GM13976 (cell line): Measurements from ENCODE around the gene HK1.
"Not testable (repeated sequence)": the region's sequence is repeated elsewhere in the genome, so short reads cannot be mapped to it uniquely, and the experiment has no call there.

Source experiments
- DNase-seq: peaks from one replicate; pipeline ENCODE4 v3.0.0; 2012; ENCODE audit warnings: low spot score
- in situ Hi-C: fragments of 300-500 bp; cut with MboI; formaldehyde crosslinking; loops from one replicate; pipeline ENCODE4 v1.12.0; 2022; ENCODE audit warnings: low sequenced_read_pairs, mixed read lengths, inconsistent platforms; ENCODE audit not compliant: unreplicated experiment
- TF ChIP-seq, protein P1 (sequence below): IDR thresholded peaks from 2 replicates; pipeline ENCODE4 v1.5.1; 2012; ENCODE audit warnings: borderline replicate concordance, mild to moderate bottlenecking; ENCODE audit not compliant: insufficient read depth; ENCODE audit errors: extremely low read depth, missing control alignments, control extremely low read depth

HK1 gene

GRCh38 chr10:69445041-69445440 is 166.7 kb downstream of the HK1 start:
- TF ChIP-seq, protein P1, sequence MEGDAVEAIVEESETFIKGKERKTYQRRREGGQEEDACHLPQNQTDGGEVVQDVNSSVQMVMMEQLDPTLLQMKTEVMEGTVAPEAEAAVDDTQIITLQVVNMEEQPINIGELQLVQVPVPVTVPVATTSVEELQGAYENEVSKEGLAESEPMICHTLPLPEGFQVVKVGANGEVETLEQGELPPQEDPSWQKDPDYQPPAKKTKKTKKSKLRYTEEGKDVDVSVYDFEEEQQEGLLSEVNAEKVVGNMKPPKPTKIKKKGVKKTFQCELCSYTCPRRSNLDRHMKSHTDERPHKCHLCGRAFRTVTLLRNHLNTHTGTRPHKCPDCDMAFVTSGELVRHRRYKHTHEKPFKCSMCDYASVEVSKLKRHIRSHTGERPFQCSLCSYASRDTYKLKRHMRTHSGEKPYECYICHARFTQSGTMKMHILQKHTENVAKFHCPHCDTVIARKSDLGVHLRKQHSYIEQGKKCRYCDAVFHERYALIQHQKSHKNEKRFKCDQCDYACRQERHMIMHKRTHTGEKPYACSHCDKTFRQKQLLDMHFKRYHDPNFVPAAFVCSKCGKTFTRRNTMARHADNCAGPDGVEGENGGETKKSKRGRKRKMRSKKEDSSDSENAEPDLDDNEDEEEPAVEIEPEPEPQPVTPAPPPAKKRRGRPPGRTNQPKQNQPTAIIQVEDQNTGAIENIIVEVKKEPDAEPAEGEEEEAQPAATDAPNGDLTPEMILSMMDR: no peak
- in situ Hi-C loops: no loop called here
- DNase-seq: no peak

GRCh38 chr10:69446229-69446628 is 167.9 kb downstream of the HK1 start:
- TF ChIP-seq, protein P1: no peak
- DNase-seq: no peak
- in situ Hi-C loops: no loop called here

DNA sequence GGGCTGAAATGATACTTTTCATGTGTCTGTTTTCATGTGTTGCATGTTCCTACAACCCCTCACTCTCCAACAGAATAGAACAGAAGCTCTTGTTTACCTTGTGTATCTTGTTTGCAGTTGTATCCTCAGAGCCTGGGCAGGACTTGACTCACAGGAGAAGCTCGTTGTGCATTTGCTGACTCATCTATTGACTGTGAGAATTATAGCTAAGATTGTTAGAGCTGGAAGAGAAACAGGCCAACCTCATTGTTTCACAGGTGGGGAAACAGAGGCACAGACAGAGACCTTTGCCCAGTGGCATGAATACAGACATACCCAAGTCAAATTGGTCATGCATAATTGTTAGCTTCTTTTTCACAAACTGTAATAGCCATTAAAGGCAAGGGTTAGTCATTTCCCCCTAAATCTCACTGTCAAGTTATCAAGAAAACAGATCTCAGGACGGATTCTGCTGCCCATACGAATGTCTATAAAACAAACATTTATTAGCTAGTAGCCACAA is 168.4 kb downstream of the HK1 start:
- in situ Hi-C loops: no loop called here
- DNase-seq: no peak
- TF ChIP-seq, protein P1: no peak

DNA sequence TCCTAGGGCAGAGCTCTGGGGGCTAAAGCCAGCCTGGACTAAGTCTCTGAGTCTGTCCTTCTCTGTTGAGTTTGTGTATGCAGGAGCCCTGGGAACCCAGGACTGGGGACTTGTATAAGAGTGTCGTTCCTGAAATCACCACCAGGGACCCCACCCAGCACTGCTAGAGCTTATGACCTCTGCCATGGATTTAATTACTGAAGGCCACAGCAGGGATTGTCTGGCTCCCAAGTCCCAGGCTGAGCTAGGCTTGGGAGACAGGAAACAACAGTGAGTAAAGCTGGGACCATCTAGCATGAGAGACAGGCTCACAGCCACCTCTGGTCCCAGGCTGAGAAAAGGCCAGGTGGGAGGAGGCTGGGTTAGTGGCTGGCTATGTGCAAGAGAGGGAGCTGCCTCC is 171.5 kb downstream of the HK1 start:
- TF ChIP-seq, protein P1: peak; percentile 34
- in situ Hi-C loops: no loop called here
- peak; percentile 61 for DNase-seq

DNA sequence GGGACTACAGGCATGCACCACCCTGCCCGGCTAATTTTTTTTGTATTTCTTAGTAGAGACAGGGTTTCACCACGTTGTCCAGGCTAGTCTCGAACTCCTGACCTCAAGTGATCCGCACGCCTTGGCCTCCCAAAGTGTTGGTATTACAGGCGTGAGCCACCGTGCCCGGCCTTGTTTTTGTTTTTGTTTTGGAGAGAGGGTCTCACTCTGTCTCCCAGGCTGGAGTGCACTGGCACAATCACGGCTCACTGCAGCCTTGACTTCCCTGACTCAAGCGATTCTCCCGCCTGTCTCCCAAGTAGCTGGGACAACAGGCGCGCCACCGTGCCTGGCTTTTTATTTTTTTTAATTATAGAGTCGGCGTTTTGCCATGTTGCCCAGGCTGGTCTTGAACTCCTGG is 172.1 kb downstream of the HK1 start:
- in situ Hi-C loops: not testable (repeated sequence)

GRCh38 chr10:69451209-69451783 is 173.0 kb downstream of the HK1 start, which contains the start of gene TSPAN15:
Gene TSPAN15 (plus strand): TSS chr10:69451465. CDS start chr10:69451595, 130 bp downstream.
- in situ Hi-C loops: no loop called here
- peak; percentile 92 for DNase-seq
- TF ChIP-seq, protein P1: no peak

More for the DNA sequence above, 172.1 kb downstream of the HK1 start:
- DNase-seq: not testable (repeated sequence)
